Measurements from ENCODE around the gene SLC25A33. TPM values are rescaled to one million over a fixed set of nuclear protein-coding genes. Genes with fewer than 3 reads are reported as not detected.
A peak's percentile ranks its signal among the peaks of the same experiment; 100 is the strongest.

The SLC25A33 gene
- total and polyA plus RNA-seq, 8 donors, result 1.1 to 2.9 (median 1.6) TPM

DNA sequence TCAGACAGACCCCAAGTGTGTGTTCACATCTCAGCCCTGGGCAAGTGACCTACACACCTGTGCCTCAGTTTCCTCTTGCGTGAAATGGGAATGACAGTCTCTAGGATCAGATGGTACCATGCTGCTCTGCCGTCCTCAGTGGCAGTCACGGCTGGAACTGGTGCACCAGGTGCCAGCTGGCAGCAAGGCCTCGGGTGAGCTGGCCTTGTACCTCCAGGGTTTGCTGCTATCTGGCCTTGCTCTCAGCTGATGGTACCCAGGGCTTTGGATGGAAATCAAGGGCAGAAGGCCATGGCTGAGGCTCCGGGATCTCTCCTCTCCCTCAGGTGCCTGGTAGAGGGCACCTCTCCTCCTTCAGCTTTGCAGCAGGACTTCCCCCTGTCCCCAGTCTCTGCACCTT lies 70.7 kb downstream of the SLC25A33 start:
- H3K4me3 ChIP-seq, result no peak overlapping the region
- no peak overlapping the region for H3K27ac ChIP-seq
- H3K9me3 ChIP-seq, result no peaks in the 10 kb centered on the region
- TF ChIP-seq, protein P1, sequence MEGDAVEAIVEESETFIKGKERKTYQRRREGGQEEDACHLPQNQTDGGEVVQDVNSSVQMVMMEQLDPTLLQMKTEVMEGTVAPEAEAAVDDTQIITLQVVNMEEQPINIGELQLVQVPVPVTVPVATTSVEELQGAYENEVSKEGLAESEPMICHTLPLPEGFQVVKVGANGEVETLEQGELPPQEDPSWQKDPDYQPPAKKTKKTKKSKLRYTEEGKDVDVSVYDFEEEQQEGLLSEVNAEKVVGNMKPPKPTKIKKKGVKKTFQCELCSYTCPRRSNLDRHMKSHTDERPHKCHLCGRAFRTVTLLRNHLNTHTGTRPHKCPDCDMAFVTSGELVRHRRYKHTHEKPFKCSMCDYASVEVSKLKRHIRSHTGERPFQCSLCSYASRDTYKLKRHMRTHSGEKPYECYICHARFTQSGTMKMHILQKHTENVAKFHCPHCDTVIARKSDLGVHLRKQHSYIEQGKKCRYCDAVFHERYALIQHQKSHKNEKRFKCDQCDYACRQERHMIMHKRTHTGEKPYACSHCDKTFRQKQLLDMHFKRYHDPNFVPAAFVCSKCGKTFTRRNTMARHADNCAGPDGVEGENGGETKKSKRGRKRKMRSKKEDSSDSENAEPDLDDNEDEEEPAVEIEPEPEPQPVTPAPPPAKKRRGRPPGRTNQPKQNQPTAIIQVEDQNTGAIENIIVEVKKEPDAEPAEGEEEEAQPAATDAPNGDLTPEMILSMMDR (IDR thresholded peaks at IDR 0.05), result no peak
- intact Hi-C loops (cut with DNase I), result no loop called here
- H3K36me3 ChIP-seq, result no peaks in the 10 kb centered on the region
- no peaks in the 10 kb centered on the region for H3K4me1 ChIP-seq
- FAIRE-seq, result no peak
- no peaks in the 10 kb centered on the region for H3K27me3 ChIP-seq
- WGBS, 2 donors, result 57 to 74% methylated on average over 5 of the region's 5 CpGs
- DNase-seq, result no peak
- no peak for ATAC-seq

DNA sequence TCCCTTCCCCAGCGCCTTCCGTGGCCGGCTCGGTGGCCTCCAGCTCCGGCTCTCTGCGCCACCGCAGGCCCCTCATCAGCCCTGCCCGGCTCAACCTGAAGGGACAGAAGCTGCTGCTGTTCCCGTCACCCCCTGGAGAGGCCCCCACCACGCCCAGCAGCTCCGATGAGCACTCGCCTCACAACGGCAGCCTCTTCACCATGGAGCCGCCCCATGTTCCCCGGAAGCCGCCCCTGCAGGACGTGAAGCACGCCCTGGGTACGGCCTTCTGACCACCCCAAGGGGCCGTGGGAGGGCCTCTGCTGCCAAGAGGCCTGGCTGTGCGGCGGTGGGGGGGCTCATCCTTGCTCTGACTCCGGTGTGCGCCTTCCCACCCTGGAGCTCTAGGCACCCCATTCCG lies 71.3 kb downstream of the SLC25A33 start:
- WGBS, 2 donors, result 92 to 95% methylated on average over 25 of the region's 25 CpGs
- FAIRE-seq, result no peak

DNA sequence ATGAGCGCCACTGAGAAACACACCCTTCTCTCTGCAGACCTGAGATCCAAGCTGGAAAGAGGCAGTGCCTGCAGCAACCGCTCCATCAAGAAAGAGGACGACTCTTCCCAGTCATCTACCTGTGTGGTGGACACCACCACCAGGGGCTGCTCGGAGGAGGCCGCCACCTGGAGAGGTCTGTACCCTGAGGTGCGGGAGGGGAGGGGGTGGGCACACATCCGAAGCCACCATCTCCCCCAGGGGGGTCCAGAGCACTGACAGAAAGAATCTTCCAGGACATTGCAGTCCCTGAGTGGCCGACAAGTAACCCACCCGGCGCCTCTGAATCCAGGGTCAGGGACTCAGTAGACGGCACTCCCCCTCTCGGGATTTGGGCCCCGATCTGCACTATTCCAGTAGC lies 72.5 kb downstream of the SLC25A33 start:
- Histone ChIP-seq H3K36me3 (no peaks in the 10 kb centered on the region), H3K4me1 (no peaks in the 10 kb centered on the region), H3K27ac (no peak overlapping the region), H3K4me3 (no peak overlapping the region), H3K9me3 (no peaks in the 10 kb centered on the region), H3K27me3 (no peaks in the 10 kb centered on the region)
- DNase-seq (no peak), FAIRE-seq (no peak), ATAC-seq (no peak)
- WGBS, 2 donors, result 88 to 92% methylated on average over 13 of the region's 13 CpGs
- TF ChIP-seq, protein P1 (IDR thresholded peaks at IDR 0.05), result no peak
- intact Hi-C loops (cut with DNase I), result no loop called here

More for the DNA sequence above, 71.3 kb downstream of the SLC25A33 start:
- Histone ChIP-seq H3K27me3 (no peaks in the 10 kb centered on the region), H3K27ac (no peak overlapping the region), H3K9me3 (no peaks in the 10 kb centered on the region), H3K4me1 (no peaks in the 10 kb centered on the region), H3K36me3 (no peaks in the 10 kb centered on the region), H3K4me3 (no peak overlapping the region)
- intact Hi-C loops (cut with DNase I), result no loop called here
- TF ChIP-seq, protein P1 (IDR thresholded peaks at IDR 0.05), result no peak
- DNase-seq, result peak in 2 of 6 donors; percentile 52 to 57
- ATAC-seq, result no peak

DNA sequence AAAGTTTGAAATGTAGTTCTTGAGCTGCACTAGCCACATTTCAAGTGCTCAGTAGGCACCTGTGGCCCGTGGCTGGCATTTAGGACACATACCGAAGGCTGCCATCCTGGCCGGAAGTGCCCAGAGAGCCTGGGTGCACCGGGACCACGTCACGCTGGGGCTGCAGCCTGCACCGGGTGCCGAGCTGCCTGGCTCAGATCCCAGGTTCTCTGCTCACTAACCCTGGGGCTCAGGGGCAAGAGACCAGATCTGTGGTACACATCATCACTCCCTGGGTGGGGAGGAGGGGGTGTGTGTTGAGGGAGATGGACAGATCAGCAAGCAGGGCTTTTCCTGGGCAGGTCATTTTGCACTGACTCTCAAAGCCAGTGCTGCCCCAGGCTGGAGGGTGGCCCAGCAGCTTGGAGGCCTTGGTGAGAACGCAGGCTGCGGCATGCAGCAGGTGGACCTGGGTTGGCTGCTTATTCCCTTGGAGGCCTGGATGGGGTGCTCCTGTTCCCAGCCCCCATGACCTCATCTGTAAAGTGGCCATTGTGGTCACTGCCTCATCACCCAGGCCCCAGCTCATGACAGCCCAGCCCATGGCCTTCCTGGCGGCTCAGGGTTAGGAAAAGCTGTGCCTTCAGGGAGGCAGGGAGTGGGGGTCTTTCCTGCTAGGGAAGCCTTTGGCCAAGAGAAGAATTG lies 73.0 kb downstream of the SLC25A33 start:
- WGBS, 2 donors, result 90 to 91% methylated on average over 11 of the region's 11 CpGs
- no peak for DNase-seq
- no peak for FAIRE-seq
- TF ChIP-seq, protein P1 (IDR thresholded peaks at IDR 0.05), result no peak
- Histone ChIP-seq H3K4me3 (no peak overlapping the region), H3K27me3 (no peaks in the 10 kb centered on the region), H3K27ac (no peak overlapping the region), H3K4me1 (no peaks in the 10 kb centered on the region), H3K36me3 (no peaks in the 10 kb centered on the region), H3K9me3 (no peaks in the 10 kb centered on the region)
- intact Hi-C loops (cut with DNase I), result no loop called here
- no peak for ATAC-seq

DNA sequence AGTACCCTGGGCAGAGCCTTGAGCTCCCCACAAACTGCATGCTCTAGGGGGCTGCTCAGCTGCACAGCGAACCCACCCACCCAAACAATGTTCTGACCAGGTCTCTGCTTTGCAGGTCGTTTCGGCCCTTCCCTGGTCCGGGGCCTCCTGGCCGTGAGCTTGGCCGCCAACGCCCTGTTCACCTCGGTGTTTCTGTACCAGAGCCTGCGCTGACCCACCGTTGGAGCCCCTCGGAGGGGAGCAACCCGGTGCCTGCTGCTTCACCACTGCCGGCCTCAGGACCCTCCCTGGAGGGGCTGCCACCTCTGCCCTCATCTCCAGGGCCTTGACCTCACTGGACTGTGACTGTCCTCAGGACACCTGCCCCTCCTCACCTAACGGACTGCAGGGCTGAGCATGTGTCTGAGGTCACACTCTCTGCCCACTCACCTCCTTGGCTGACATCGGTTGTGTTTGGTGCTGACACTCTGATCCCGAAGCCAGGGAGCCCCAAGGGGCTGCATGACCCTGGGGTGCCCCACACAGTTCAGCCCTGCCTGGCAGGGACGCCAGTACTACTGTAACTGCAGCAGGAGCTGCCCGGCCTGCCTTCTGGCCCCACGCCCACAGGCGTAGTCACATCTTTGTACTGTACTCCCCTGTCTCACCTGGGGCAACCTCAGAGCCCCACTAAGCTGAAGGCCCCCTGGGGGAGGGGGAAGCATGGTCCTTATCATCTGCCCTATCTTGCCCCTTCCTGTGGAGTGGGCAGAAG lies 73.8 kb downstream of the SLC25A33 start:
- H3K27ac ChIP-seq, result no peak overlapping the region
- H3K4me1 ChIP-seq, result no peaks in the 10 kb centered on the region
- H3K36me3 ChIP-seq, result no peaks in the 10 kb centered on the region
- no peak for FAIRE-seq
- no peak overlapping the region for H3K4me3 ChIP-seq
- no peak for ATAC-seq
- TF ChIP-seq, protein P1 (IDR thresholded peaks at IDR 0.05), result no peak
- peak in 2 of 6 donors; percentile 47 to 62 for DNase-seq
- WGBS, 2 donors, result 90 to 91% methylated on average over 20 of the region's 20 CpGs
- intact Hi-C loops (cut with DNase I), result no loop called here
- H3K27me3 ChIP-seq, result no peaks in the 10 kb centered on the region
- H3K9me3 ChIP-seq, result no peaks in the 10 kb centered on the region
